Measurements from ENCODE around the gene ATOH1. TPM values are rescaled to one million over a fixed set of nuclear protein-coding genes. Genes with fewer than 3 reads are reported as not detected.
A peak's percentile ranks its signal among the peaks of the same experiment; 100 is the strongest.

ATOH1 gene
- polyA plus RNA-seq, 3 donors = not detected

- Mint-ChIP-seq H3K9me3 (no peaks in the 10 kb centered on the region), H3K4me1 (no peaks in the 10 kb centered on the region), H3K27me3 (ENCODE audit: low read depth in 3 of 3) (peaks cover 0 to 5% (median under 1%) of the 10 kb centered on the region in 3 donors), H3K4me3 (no peak overlapping the region), H3K36me3 (no peaks in the 10 kb centered on the region), H3K27ac (no peak overlapping the region)
- no peaks in the 10 kb centered on the region for H3K9me3 ChIP-seq (replicated peaks in 1 of 2; ENCODE audit: control insufficient read depth in 1 of 2, insufficient read depth in 1 of 2, low read length in 2 of 2)
- H3K27ac ChIP-seq (ENCODE audit: low read depth in 1 of 2, low read length in 2 of 2) = no peak overlapping the region
- no peak overlapping the region for H2AFZ ChIP-seq (ENCODE audit: insufficient read depth, low read depth, low read length, poor library complexity, severe bottlenecking)
- no peaks in the 10 kb centered on the region for H3K79me2 ChIP-seq (ENCODE audit: insufficient read depth, low read length)
- TF ChIP-seq CTCF (IDR thresholded peaks at IDR 0.05) = no peak
- H3K4me3 ChIP-seq (replicated peaks in 1 of 3; ENCODE audit: low read depth in 2 of 3, low read length in 3 of 3) = no peak overlapping the region
- DNase-seq = no peak
- no peaks in the 10 kb centered on the region for H3K27me3 ChIP-seq (ENCODE audit: control insufficient read depth in 2 of 2, insufficient read depth in 2 of 2, low read length in 2 of 2)
- no peaks in the 10 kb centered on the region for H3K36me3 ChIP-seq (replicated peaks in 1 of 2; ENCODE audit: control insufficient read depth in 1 of 2, insufficient read depth in 2 of 2, low read length in 2 of 2)
- H3K4me1 ChIP-seq (ENCODE audit: control insufficient read depth in 1 of 2, insufficient read depth in 2 of 2, low read length in 2 of 2) = no peaks in the 10 kb centered on the region
- no peaks in the 10 kb centered on the region for H4K20me1 ChIP-seq (ENCODE audit: insufficient read depth, low read length)
- intact Hi-C loops (cut with micrococcal nuclease) = no loop called here
- no peak overlapping the region for H3K4me2 ChIP-seq (replicated peaks; ENCODE audit: extremely low read depth, low read length, poor library complexity, severe bottlenecking)
- 90% methylated on average over 1 of the region's 2 CpGs for WGBS (ENCODE audit: insufficient coverage)
- H3K9ac ChIP-seq (ENCODE audit: insufficient read depth, low read length, poor library complexity, severe bottlenecking) = no peak overlapping the region
Observed at GRCh38 chr4:93786149-93786548, 42.4 kb upstream of the ATOH1 start.

- Histone ChIP-seq H3K9ac (ENCODE audit: insufficient read depth, low read length, poor library complexity, severe bottlenecking) (no peak overlapping the region), H3K4me2 (replicated peaks; ENCODE audit: extremely low read depth, low read length, poor library complexity, severe bottlenecking) (no peak overlapping the region), H3K4me3 (replicated peaks in 1 of 3; ENCODE audit: low read depth in 2 of 3, low read length in 3 of 3) (no peak overlapping the region), H3K27me3 (ENCODE audit: control insufficient read depth in 2 of 2, insufficient read depth in 2 of 2, low read length in 2 of 2) (peaks cover 0 to under 1% of the 10 kb centered on the region in 2 donors), H4K20me1 (ENCODE audit: insufficient read depth, low read length) (no peaks in the 10 kb centered on the region), H3K79me2 (ENCODE audit: insufficient read depth, low read length) (no peaks in the 10 kb centered on the region), H3K4me1 (ENCODE audit: control insufficient read depth in 1 of 2, insufficient read depth in 2 of 2, low read length in 2 of 2) (no peaks in the 10 kb centered on the region), H2AFZ (ENCODE audit: insufficient read depth, low read depth, low read length, poor library complexity, severe bottlenecking) (no peak overlapping the region), H3K9me3 (replicated peaks in 1 of 2; ENCODE audit: control insufficient read depth in 1 of 2, insufficient read depth in 1 of 2, low read length in 2 of 2) (no peaks in the 10 kb centered on the region), H3K36me3 (replicated peaks in 1 of 2; ENCODE audit: control insufficient read depth in 1 of 2, insufficient read depth in 2 of 2, low read length in 2 of 2) (no peaks in the 10 kb centered on the region), H3K27ac (ENCODE audit: low read depth in 1 of 2, low read length in 2 of 2) (no peak overlapping the region)
- Mint-ChIP-seq H3K4me3 (no peak overlapping the region), H3K9me3 (no peaks in the 10 kb centered on the region), H3K27ac (no peak overlapping the region), H3K27me3 (ENCODE audit: low read depth in 3 of 3) (peaks cover 0 to 8% (median 1%) of the 10 kb centered on the region in 3 donors), H3K36me3 (no peaks in the 10 kb centered on the region), H3K4me1 (no peaks in the 10 kb centered on the region)
- DNase-seq = no peak
- WGBS (ENCODE audit: insufficient coverage) = no CpG with 5 or more reads among the region's 1 CpG
- intact Hi-C loops (cut with micrococcal nuclease) = no loop called here
- peak; percentile 13 for TF ChIP-seq CTCF (IDR thresholded peaks at IDR 0.05)
Observed at GRCh38 chr4:93788712-93789111, 39.8 kb upstream of the ATOH1 start.

All from CD14-positive monocyte (primary cell).